ENCODE results near the gene TBR1. TPM values are rescaled to one million over a fixed set of nuclear protein-coding genes. Genes with fewer than 3 reads are reported as not detected.

The TBR1 gene
- total and polyA plus RNA-seq, 3 experiments from 2014 or later = not detected

GRCh38 chr2:161381546-161381945 lies 34.6 kb upstream of the TBR1 start:
- CTCF ChIA-PET = no interaction called here
- POLR2A ChIA-PET = no interaction called here

GRCh38 chr2:161382747-161383146 lies 33.4 kb upstream of the TBR1 start:
- H3K27me3 Mint-ChIP-seq = no peaks in the 10 kb centered on the region
- CTCF ChIA-PET = no interaction called here
- Histone ChIP-seq H3K9me3 (ENCODE audit: low read length) (no peaks in the 10 kb centered on the region), H3K36me3 (ENCODE audit: insufficient read depth, low read length) (peaks cover 4% of the 10 kb centered on the region), H3K27ac (ENCODE audit: low read depth, low read length) (no peak overlapping the region), H3K4me3 (ENCODE audit: low read length) (no peak overlapping the region), H3K4me1 (ENCODE audit: insufficient read depth, low read length) (peaks cover 5% of the 10 kb centered on the region), H3K27me3 (ENCODE audit: insufficient read depth, low read length, poor library complexity, severe bottlenecking) (no peaks in the 10 kb centered on the region)
- no peaks in the 10 kb centered on the region for H3K9me3 Mint-ChIP-seq
- no peak for DNase-seq
- peaks cover 0 to 28% (median 9%) of the 10 kb centered on the region in 3 donors for H3K36me3 Mint-ChIP-seq
- H3K4me1 Mint-ChIP-seq = peaks cover 6 to 22% (median 16%) of the 10 kb centered on the region in 3 donors
- H3K4me3 Mint-ChIP-seq = no peak overlapping the region
- H3K27ac Mint-ChIP-seq = no peak overlapping the region
- POLR2A ChIA-PET = no interaction called here

More at GRCh38 chr2:161381546-161381945, 34.6 kb upstream of the TBR1 start:
- Mint-ChIP-seq H3K4me1 (peaks cover 6 to 22% (median 16%) of the 10 kb centered on the region in 3 donors), H3K9me3 (no peaks in the 10 kb centered on the region), H3K4me3 (no peak overlapping the region), H3K27ac (no peak overlapping the region), H3K36me3 (peaks cover 0 to 20% (median 4%) of the 10 kb centered on the region in 3 donors), H3K27me3 (no peaks in the 10 kb centered on the region)
- DNase-seq = no peak
- Histone ChIP-seq H3K27ac (ENCODE audit: low read depth, low read length) (no peak overlapping the region), H3K4me3 (ENCODE audit: low read length) (no peak overlapping the region), H3K9me3 (ENCODE audit: low read length) (no peaks in the 10 kb centered on the region), H3K36me3 (ENCODE audit: insufficient read depth, low read length) (peaks cover 4% of the 10 kb centered on the region), H3K27me3 (ENCODE audit: insufficient read depth, low read length, poor library complexity, severe bottlenecking) (no peaks in the 10 kb centered on the region), H3K4me1 (ENCODE audit: insufficient read depth, low read length) (peaks cover 5% of the 10 kb centered on the region)

- POLR2A ChIA-PET = no interaction called here
- DNase-seq = peak in 2 of 5 donors; percentile 30 to 42
These were observed 31.2 kb upstream of the TBR1 start for GRCh38 chr2:161384864-161385263.

GRCh38 chr2:161386228-161386824 lies 29.8 kb upstream of the TBR1 start:
- Mint-ChIP-seq H3K9me3 (no peaks in the 10 kb centered on the region), H3K27me3 (no peaks in the 10 kb centered on the region), H3K4me3 (no peak overlapping the region), H3K36me3 (peaks cover 4 to 25% (median 10%) of the 10 kb centered on the region in 3 donors), H3K27ac (no peak overlapping the region), H3K4me1 (peaks cover 6 to 22% (median 19%) of the 10 kb centered on the region in 3 donors)
- CTCF ChIA-PET = no interaction called here
- no peaks in the 10 kb centered on the region for H3K9me3 ChIP-seq (ENCODE audit: low read length)
- no peaks in the 10 kb centered on the region for H3K36me3 ChIP-seq (ENCODE audit: insufficient read depth, low read length)
- peaks cover 5% of the 10 kb centered on the region for H3K4me1 ChIP-seq (ENCODE audit: insufficient read depth, low read length)
- H3K4me3 ChIP-seq (ENCODE audit: low read length) = no peak overlapping the region
- no peaks in the 10 kb centered on the region for H3K27me3 ChIP-seq (ENCODE audit: insufficient read depth, low read length, poor library complexity, severe bottlenecking)
- no peak overlapping the region for H3K27ac ChIP-seq (ENCODE audit: low read depth, low read length)
- POLR2A ChIA-PET = no interaction called here
- no peak for DNase-seq

More at GRCh38 chr2:161384864-161385263, 31.2 kb upstream of the TBR1 start:
- Histone ChIP-seq H3K4me1 (ENCODE audit: insufficient read depth, low read length) (peaks cover 5% of the 10 kb centered on the region), H3K9me3 (ENCODE audit: low read length) (no peaks in the 10 kb centered on the region), H3K27ac (ENCODE audit: low read depth, low read length) (no peak overlapping the region), H3K36me3 (ENCODE audit: insufficient read depth, low read length) (no peaks in the 10 kb centered on the region), H3K27me3 (ENCODE audit: insufficient read depth, low read length, poor library complexity, severe bottlenecking) (no peaks in the 10 kb centered on the region), H3K4me3 (ENCODE audit: low read length) (no peak overlapping the region)
- H3K4me1 Mint-ChIP-seq = peaks cover 6 to 22% (median 16%) of the 10 kb centered on the region in 3 donors
- peak overlapping the region in 1 of 7 donors; percentile 3 for H3K4me3 Mint-ChIP-seq
- CTCF ChIA-PET = no interaction called here
- H3K9me3 Mint-ChIP-seq = no peaks in the 10 kb centered on the region
- H3K27me3 Mint-ChIP-seq = no peaks in the 10 kb centered on the region
- peak overlapping the region in 2 of 8 donors; percentile 1 to 81 for H3K27ac Mint-ChIP-seq
- peaks cover 4 to 24% (median 11%) of the 10 kb centered on the region in 3 donors for H3K36me3 Mint-ChIP-seq

- H3K9me3 Mint-ChIP-seq = no peaks in the 10 kb centered on the region
- H3K4me1 Mint-ChIP-seq = peaks cover 6 to 22% (median 19%) of the 10 kb centered on the region in 3 donors
- POLR2A ChIA-PET = no interaction called here
- CTCF ChIA-PET = no interaction called here
- H3K9me3 ChIP-seq (ENCODE audit: low read length) = no peaks in the 10 kb centered on the region
- H3K36me3 Mint-ChIP-seq = peaks cover 12 to 38% (median 19%) of the 10 kb centered on the region in 3 donors
- peaks cover 5% of the 10 kb centered on the region for H3K4me1 ChIP-seq (ENCODE audit: insufficient read depth, low read length)
- no peak overlapping the region for H3K27ac Mint-ChIP-seq
- H3K4me3 Mint-ChIP-seq = no peak overlapping the region
- H3K27me3 ChIP-seq (ENCODE audit: insufficient read depth, low read length, poor library complexity, severe bottlenecking) = no peaks in the 10 kb centered on the region
- no peaks in the 10 kb centered on the region for H3K27me3 Mint-ChIP-seq
- H3K36me3 ChIP-seq (ENCODE audit: insufficient read depth, low read length) = peaks cover 4% of the 10 kb centered on the region
- DNase-seq = no peak
- no peak overlapping the region for H3K4me3 ChIP-seq (ENCODE audit: low read length)
- no peak overlapping the region for H3K27ac ChIP-seq (ENCODE audit: low read depth, low read length)
These were observed 27.8 kb upstream of the TBR1 start for GRCh38 chr2:161388146-161388779.

GRCh38 chr2:161391737-161392506 lies 24.2 kb upstream of the TBR1 start:
- peaks cover 26 to 50% (median 36%) of the 10 kb centered on the region in 3 donors for H3K36me3 Mint-ChIP-seq
- H3K27me3 Mint-ChIP-seq = no peaks in the 10 kb centered on the region
- peaks cover 12% of the 10 kb centered on the region for H3K36me3 ChIP-seq (ENCODE audit: insufficient read depth, low read length)
- no peak overlapping the region for H3K4me3 Mint-ChIP-seq
- peaks cover 0 to 3% (median 0%) of the 10 kb centered on the region in 3 donors for H3K4me1 Mint-ChIP-seq
- no peak overlapping the region for H3K27ac ChIP-seq (ENCODE audit: low read depth, low read length)
- H3K9me3 Mint-ChIP-seq = no peaks in the 10 kb centered on the region
- no peaks in the 10 kb centered on the region for H3K27me3 ChIP-seq (ENCODE audit: insufficient read depth, low read length, poor library complexity, severe bottlenecking)
- CTCF ChIA-PET = no interaction called here
- no peak overlapping the region for H3K4me3 ChIP-seq (ENCODE audit: low read length)
- H3K4me1 ChIP-seq (ENCODE audit: insufficient read depth, low read length) = no peaks in the 10 kb centered on the region
- no peaks in the 10 kb centered on the region for H3K9me3 ChIP-seq (ENCODE audit: low read length)
- no peak for DNase-seq
- H3K27ac Mint-ChIP-seq = no peak overlapping the region
- POLR2A ChIA-PET = no interaction called here

GRCh38 chr2:161400076-161400475 lies 16.0 kb upstream of the TBR1 start:
- H3K9me3 ChIP-seq (ENCODE audit: low read length) = no peaks in the 10 kb centered on the region
- ChIA-PET POLR2A (no interaction called here), CTCF (interaction anchor here (1.5 kb wide), 1 partner anchor 16 kb away, joined by 4 read pairs; the partner anchor contains the start of gene TBR1)
- Mint-ChIP-seq H3K4me3 (no peak overlapping the region), H3K27ac (peak overlapping the region in 1 of 8 donors; percentile 38), H3K9me3 (no peaks in the 10 kb centered on the region), H3K4me1 (no peaks in the 10 kb centered on the region), H3K36me3 (peaks cover 24 to 44% (median 33%) of the 10 kb centered on the region in 3 donors), H3K27me3 (no peaks in the 10 kb centered on the region)
- H3K27me3 ChIP-seq (ENCODE audit: insufficient read depth, low read length, poor library complexity, severe bottlenecking) = no peaks in the 10 kb centered on the region
- no peak for DNase-seq
- no peak overlapping the region for H3K27ac ChIP-seq (ENCODE audit: low read depth, low read length)
- H3K36me3 ChIP-seq (ENCODE audit: insufficient read depth, low read length) = peaks cover 8% of the 10 kb centered on the region
- H3K4me1 ChIP-seq (ENCODE audit: insufficient read depth, low read length) = no peaks in the 10 kb centered on the region
- H3K4me3 ChIP-seq (ENCODE audit: low read length) = no peak overlapping the region

- ChIA-PET POLR2A (no interaction called here), CTCF (no interaction called here)
- Histone ChIP-seq H3K27me3 (ENCODE audit: insufficient read depth, low read length, poor library complexity, severe bottlenecking) (no peaks in the 10 kb centered on the region), H3K36me3 (ENCODE audit: insufficient read depth, low read length) (no peaks in the 10 kb centered on the region), H3K4me1 (ENCODE audit: insufficient read depth, low read length) (no peaks in the 10 kb centered on the region), H3K4me3 (ENCODE audit: low read length) (no peak overlapping the region), H3K9me3 (ENCODE audit: low read length) (no peaks in the 10 kb centered on the region), H3K27ac (ENCODE audit: low read depth, low read length) (no peak overlapping the region)
- H3K4me1 Mint-ChIP-seq = no peaks in the 10 kb centered on the region
- H3K4me3 Mint-ChIP-seq = no peak overlapping the region
- H3K9me3 Mint-ChIP-seq = no peaks in the 10 kb centered on the region
- no peaks in the 10 kb centered on the region for H3K27me3 Mint-ChIP-seq
- H3K27ac Mint-ChIP-seq = no peak overlapping the region
- DNase-seq = no peak
- peaks cover 14 to 27% (median 15%) of the 10 kb centered on the region in 3 donors for H3K36me3 Mint-ChIP-seq
These were observed 13.8 kb upstream of the TBR1 start for GRCh38 chr2:161402297-161402696.

All from CD8-positive, alpha-beta memory T cell (primary cell).